ENCODE measurements around the gene CLEC5A.
"Not testable (repeated sequence)": the region's sequence is repeated elsewhere in the genome, so short reads cannot be mapped to it uniquely, and the experiment has no call there.

Gene CLEC5A

GRCh38 chr7:141930211-141930610 is 16.6 kb downstream of the CLEC5A start:
- in situ Hi-C loops (cut with HindIII; ENCODE audit: low pct_unique_long_range_greater_than_20kb, low sequenced_read_pairs): no loop called here
- no peak for DNase-seq (ENCODE audit: low read depth in 1 of 2, low spot score in 1 of 2)
- no peak for TF ChIP-seq JUND (IDR thresholded peaks at IDR 0.05; ENCODE audit: low read depth)

GRCh38 chr7:141928845-141929195 is 18.0 kb downstream of the CLEC5A start:
- no peak for DNase-seq (ENCODE audit: low read depth in 1 of 2, low spot score in 1 of 2)
- in situ Hi-C loops (cut with HindIII; ENCODE audit: low pct_unique_long_range_greater_than_20kb, low sequenced_read_pairs): no loop called here
- TF ChIP-seq JUND (IDR thresholded peaks at IDR 0.05; ENCODE audit: low read depth): no peak

DNA sequence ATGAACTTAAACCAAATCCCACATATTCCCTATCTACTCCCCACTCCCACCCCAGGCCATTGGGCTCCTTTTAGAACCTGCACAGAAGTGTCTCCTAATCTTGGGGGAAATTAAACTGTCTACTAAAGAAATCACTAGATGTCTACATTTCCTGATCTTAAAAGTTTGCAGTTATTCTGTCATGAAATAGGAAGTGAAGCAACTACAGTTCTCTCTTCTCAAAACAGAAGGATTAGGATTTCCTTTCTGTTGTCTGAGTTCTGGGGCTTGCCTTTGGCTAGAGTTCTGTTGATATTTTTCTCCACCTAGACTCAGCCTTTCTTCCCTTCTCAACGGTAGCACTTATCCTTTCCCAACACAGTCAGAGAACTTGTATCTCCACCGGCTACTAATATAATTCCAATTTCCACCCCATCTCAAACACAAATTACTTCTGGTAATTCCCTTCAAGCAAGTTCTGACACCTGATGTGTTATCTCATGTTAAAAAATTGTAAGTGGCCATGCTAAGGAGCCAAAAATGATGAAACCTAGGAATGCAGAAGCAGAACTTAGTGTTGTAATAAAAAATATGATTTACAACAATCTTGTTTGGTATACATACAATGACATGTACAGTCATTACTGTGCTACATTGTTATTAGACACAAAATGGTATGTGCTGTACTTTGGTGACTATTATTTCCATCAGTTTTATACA is 18.5 kb downstream of the CLEC5A start:
- in situ Hi-C loops (cut with HindIII; ENCODE audit: low pct_unique_long_range_greater_than_20kb, low sequenced_read_pairs): no loop called here
- TF ChIP-seq JUND (IDR thresholded peaks at IDR 0.05; ENCODE audit: low read depth): no peak

DNA sequence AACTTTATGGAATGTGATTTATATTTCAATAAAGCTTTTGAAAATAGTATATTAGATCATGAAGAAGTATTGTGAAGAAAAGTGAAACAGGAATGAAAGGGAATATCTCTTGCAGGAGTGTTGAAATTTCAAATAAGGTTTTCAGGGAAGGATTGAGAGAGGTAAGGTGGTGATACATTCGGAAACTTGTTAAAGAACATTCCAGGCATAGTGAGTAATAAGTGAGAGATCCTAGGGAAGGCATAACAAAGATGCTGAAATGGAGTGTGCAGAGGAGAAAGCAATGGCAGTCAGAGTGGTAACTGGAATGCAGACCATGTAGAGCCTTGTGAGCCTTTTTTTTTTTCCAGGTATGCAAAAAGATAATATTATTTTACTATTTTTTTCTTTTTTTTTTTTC is 26.5 kb downstream of the CLEC5A start:
- DNase-seq (ENCODE audit: low read depth in 1 of 2, low spot score in 1 of 2): no peak
- in situ Hi-C loops (cut with HindIII; ENCODE audit: low pct_unique_long_range_greater_than_20kb, low sequenced_read_pairs): no loop called here
- no peak for TF ChIP-seq JUND (IDR thresholded peaks at IDR 0.05; ENCODE audit: low read depth)

More for the DNA sequence above, 18.5 kb downstream of the CLEC5A start:
- no peak for DNase-seq (ENCODE audit: low read depth in 1 of 2, low spot score in 1 of 2)

- DNase-seq (ENCODE audit: low read depth in 1 of 2, low spot score in 1 of 2): no peak
- in situ Hi-C loops (cut with HindIII; ENCODE audit: low pct_unique_long_range_greater_than_20kb, low sequenced_read_pairs): no loop called here
- no peak for TF ChIP-seq JUND (IDR thresholded peaks at IDR 0.05; ENCODE audit: low read depth)
These were observed 30.7 kb downstream of the CLEC5A start, which contains the start of gene OR9A4 for GRCh38 chr7:141916099-141916498. OR9A4 (plus strand) TSS chr7:141916399; CDS start chr7:141918876, 2,477 bp downstream.

- TF ChIP-seq JUND (IDR thresholded peaks at IDR 0.05; ENCODE audit: low read depth): no peak
- in situ Hi-C loops (cut with HindIII; ENCODE audit: low pct_unique_long_range_greater_than_20kb, low sequenced_read_pairs): no loop called here
- peak; percentile 7 to 36 for DNase-seq (ENCODE audit: low read depth in 1 of 2, low spot score in 1 of 2)
These were observed 31.2 kb downstream of the CLEC5A start for GRCh38 chr7:141915565-141915964.

- DNase-seq (ENCODE audit: low read depth in 1 of 2, low spot score in 1 of 2): no peak
- TF ChIP-seq JUND (IDR thresholded peaks at IDR 0.05; ENCODE audit: low read depth): no peak
- in situ Hi-C loops (cut with HindIII; ENCODE audit: low pct_unique_long_range_greater_than_20kb, low sequenced_read_pairs): no loop called here
These were observed 35.4 kb downstream of the CLEC5A start for GRCh38 chr7:141911391-141911790.

DNA sequence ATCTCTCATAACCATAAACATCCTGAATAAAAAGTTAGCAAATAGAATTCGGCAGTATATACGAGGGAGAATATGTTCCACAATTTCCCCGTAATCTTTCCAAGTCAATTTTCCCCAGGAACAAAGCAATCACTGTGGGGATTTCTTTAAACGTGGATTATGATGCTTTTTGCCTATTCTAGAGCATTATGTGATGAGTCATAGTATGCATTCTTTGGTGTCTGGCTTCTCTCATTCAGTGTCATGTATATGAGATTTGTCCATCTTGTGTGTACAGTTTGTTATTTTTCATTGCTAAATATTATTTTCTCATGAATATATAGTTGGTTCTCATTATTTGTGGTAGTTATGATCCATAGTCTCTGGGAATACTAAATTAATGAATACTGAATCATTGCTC is 40.5 kb downstream of the CLEC5A start:
- DNase-seq (ENCODE audit: low read depth in 1 of 2, low spot score in 1 of 2): no peak
- TF ChIP-seq JUND (IDR thresholded peaks at IDR 0.05; ENCODE audit: low read depth): no peak
- in situ Hi-C loops (cut with HindIII; ENCODE audit: low pct_unique_long_range_greater_than_20kb, low sequenced_read_pairs): no loop called here

DNA sequence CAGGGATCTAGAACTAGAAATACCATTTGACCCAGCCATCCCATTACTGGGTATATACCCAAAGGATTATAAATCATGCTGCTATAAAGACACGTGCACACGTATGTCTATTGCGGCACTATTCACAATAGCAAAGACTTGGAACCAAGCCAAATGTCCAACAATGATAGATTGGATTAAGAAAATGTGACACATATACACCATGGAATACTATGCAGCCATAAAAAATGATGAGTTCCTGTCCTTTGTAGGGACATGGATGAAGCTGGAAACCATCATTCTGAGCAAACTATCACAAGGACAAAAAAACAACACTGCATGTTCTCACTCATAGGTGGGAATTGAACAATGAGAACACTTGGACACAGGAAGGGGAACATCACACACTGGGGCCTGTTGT is 47.4 kb downstream of the CLEC5A start:
- in situ Hi-C loops (cut with HindIII; ENCODE audit: low pct_unique_long_range_greater_than_20kb, low sequenced_read_pairs); DNase-seq (ENCODE audit: low read depth in 1 of 2, low spot score in 1 of 2): not testable (repeated sequence)

GRCh38 chr7:141891336-141891735 is 55.4 kb downstream of the CLEC5A start:
- in situ Hi-C loops (cut with HindIII; ENCODE audit: low pct_unique_long_range_greater_than_20kb, low sequenced_read_pairs): no loop called here
- DNase-seq (ENCODE audit: low read depth in 1 of 2, low spot score in 1 of 2): no peak
- TF ChIP-seq JUND (IDR thresholded peaks at IDR 0.05; ENCODE audit: low read depth): no peak

GRCh38 chr7:141889321-141889720 is 57.5 kb downstream of the CLEC5A start:
- in situ Hi-C loops (cut with HindIII; ENCODE audit: low pct_unique_long_range_greater_than_20kb, low sequenced_read_pairs): no loop called here
- DNase-seq (ENCODE audit: low read depth in 1 of 2, low spot score in 1 of 2): no peak
- TF ChIP-seq JUND (IDR thresholded peaks at IDR 0.05; ENCODE audit: low read depth): no peak

- TF ChIP-seq JUND (IDR thresholded peaks at IDR 0.05; ENCODE audit: low read depth): no peak
- in situ Hi-C loops (cut with HindIII; ENCODE audit: low pct_unique_long_range_greater_than_20kb, low sequenced_read_pairs): no loop called here
- DNase-seq (ENCODE audit: low read depth in 1 of 2, low spot score in 1 of 2): no peak
These were observed 62.1 kb downstream of the CLEC5A start for GRCh38 chr7:141884539-141885225.

DNA sequence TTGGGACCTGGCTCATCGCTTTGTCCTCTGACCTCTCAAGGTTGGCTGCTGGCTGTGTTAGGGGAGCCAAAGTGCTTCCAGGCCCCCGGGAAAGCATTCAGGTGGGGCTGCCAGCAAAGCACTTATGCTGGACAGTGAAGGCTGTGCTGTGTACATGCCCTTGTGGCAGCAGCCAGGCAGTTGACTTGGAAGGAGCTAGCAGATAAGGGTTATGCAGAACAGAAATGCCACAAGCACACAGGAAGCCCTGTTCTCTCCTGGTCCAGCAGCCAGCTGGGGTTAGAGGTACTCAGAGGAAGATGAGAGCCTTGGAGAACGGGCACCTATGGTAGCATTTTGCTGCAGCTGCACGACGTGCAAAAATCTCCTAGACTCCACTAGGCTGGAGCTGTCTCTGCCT is 65.8 kb downstream of the CLEC5A start:
- in situ Hi-C loops (cut with HindIII; ENCODE audit: low pct_unique_long_range_greater_than_20kb, low sequenced_read_pairs): no loop called here
- DNase-seq (ENCODE audit: low read depth in 1 of 2, low spot score in 1 of 2): no peak
- no peak for TF ChIP-seq JUND (IDR thresholded peaks at IDR 0.05; ENCODE audit: low read depth)
